IPS-15b (cell line): ENCODE data around the gene ARHGAP26.
"Not testable (repeated sequence)": the region's sequence is repeated elsewhere in the genome, so short reads cannot be mapped to it uniquely, and the experiment has no call there.

ENCODE experiments used
- H3K27me3 ChIP-seq: one replicate; pipeline ENCODE4 v1.6.1; 2013; ENCODE audit warnings: low read length; ENCODE audit not compliant: control insufficient read depth, insufficient read depth
- H3K36me3 ChIP-seq: one replicate; pipeline ENCODE4 v1.6.1; 2013; ENCODE audit warnings: low read length; ENCODE audit not compliant: control insufficient read depth, insufficient read depth
- H3K4me1 ChIP-seq: one replicate; pipeline ENCODE4 v1.6.1; 2013; ENCODE audit warnings: mild to moderate bottlenecking, low read length; ENCODE audit not compliant: control insufficient read depth, insufficient read depth
- H3K4me3 ChIP-seq: one replicate; pipeline ENCODE4 v1.5.1; 2013; ENCODE audit warnings: low read depth, low read length
- H3K9ac ChIP-seq: one replicate; pipeline ENCODE4 v1.6.1; 2013; ENCODE audit warnings: low read depth, mild to moderate bottlenecking, low read length
- H3K9me3 ChIP-seq: one replicate; pipeline ENCODE4 v1.6.1; 2013; ENCODE audit warnings: mild to moderate bottlenecking, low read length; ENCODE audit not compliant: control insufficient read depth, insufficient read depth

The ARHGAP26 gene

DNA sequence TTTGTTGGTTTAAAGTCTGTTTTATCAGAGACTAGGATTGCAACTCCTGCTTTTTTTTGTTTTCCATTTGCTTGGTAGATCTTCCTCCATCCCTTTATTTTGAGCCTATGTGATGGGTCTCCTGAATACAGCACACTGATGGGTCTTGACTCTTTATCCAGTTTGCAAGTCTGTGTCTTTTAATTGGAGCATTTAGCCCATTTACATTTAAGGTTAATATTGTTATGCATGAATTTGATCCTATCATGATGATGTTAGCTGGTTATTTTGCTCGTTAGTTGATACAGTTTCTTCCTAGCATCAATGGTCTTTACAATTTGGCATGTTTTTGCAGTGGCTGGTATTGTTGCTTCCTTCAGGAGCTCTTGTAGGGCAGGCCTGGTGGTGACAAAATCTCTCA, 219.1 kb downstream of the ARHGAP26 start:
- not testable (repeated sequence) for H3K27me3 ChIP-seq, H3K36me3 ChIP-seq, H3K9me3 ChIP-seq, H3K4me3 ChIP-seq, H3K4me1 ChIP-seq, H3K9ac ChIP-seq

DNA sequence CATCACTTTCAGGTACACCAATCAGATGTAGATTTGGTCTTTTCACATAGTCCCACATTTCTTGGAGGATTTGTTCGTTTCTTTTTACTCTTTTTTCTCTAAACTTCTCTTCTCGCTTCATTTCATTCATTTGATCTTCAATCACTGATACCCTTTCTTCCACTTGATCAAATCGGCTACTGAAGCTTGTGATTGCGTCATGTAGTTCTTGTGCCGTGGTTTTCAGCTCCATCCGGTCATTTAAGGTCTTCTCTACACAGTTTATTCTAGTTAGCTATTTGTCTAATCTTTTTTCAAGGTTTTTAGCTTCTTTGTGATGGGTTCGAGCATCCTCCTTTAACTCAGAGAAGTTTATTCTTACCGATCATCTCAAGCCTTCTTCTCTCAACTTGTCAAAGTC, 219.9 kb downstream of the ARHGAP26 start:
- not testable (repeated sequence) for H3K27me3 ChIP-seq, H3K9ac ChIP-seq, H3K4me3 ChIP-seq

DNA sequence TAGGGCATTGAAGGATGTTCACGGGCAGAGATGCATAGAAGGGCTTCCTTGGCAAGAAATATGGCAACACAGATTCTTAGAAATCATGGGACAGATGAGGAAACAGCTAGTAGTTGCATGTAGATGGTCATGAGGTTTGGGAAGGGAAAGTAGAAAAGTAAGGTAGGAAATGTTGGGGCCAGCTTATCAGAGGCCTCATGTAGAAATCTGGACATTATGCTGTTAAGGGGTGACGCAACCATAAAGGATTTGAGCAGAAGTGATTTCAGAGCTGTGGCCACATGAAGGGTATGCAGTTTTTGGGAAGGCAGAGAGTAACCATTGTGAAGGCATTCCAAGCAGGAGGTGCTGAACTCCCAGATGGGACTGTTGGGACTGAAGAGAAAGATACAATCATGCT, 224.0 kb downstream of the ARHGAP26 start:
- no peaks in the 10 kb centered on the region for H3K27me3 ChIP-seq
- H3K4me3 ChIP-seq = no peak overlapping the region
- H3K9me3 ChIP-seq = no peaks in the 10 kb centered on the region
- no peaks in the 10 kb centered on the region for H3K4me1 ChIP-seq
- H3K9ac ChIP-seq = no peak overlapping the region
- no peaks in the 10 kb centered on the region for H3K36me3 ChIP-seq

More for the DNA sequence above, 219.9 kb downstream of the ARHGAP26 start:
- not testable (repeated sequence) for H3K36me3 ChIP-seq, H3K9me3 ChIP-seq, H3K4me1 ChIP-seq

DNA sequence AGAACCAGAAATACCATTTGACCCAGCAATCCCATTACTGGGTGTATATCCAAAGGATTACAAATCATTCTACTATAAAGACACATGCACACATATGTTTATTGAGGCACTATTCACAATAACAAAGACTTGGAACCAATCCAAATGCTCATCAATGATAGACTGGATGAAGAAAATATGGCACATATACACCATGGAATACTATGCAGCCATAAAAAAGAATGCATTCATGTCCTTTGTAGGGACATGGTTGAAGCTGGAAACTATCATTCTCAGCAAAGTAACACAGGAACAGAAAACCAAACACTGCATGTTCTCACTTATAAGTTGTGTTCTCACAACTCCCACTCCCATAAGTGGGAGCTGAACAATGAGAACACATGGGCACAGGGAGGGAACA, 225.4 kb downstream of the ARHGAP26 start:
- H3K4me1 ChIP-seq, H3K9me3 ChIP-seq, H3K36me3 ChIP-seq, H3K9ac ChIP-seq, H3K27me3 ChIP-seq, H3K4me3 ChIP-seq: not testable (repeated sequence)

DNA sequence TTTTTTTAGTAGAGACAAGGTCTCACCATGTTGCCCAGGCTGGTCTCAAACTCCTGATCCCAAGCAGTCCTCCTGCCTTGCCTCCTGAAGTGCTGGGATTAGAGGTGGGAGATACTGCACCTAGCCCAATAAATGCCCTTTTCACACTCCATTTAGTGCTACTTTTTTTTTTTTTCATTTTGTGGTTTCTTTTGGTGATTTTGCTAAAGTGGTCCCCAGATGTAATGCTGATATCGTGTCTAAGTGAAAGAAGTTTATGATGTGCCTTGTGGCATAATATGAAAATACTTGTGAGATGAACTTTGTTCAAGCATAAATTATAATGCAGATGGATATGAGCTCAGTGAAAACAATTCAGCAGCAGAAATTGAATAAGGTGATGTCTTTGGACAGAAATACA, 227.4 kb downstream of the ARHGAP26 start:
- no peak overlapping the region for H3K4me3 ChIP-seq

DNA sequence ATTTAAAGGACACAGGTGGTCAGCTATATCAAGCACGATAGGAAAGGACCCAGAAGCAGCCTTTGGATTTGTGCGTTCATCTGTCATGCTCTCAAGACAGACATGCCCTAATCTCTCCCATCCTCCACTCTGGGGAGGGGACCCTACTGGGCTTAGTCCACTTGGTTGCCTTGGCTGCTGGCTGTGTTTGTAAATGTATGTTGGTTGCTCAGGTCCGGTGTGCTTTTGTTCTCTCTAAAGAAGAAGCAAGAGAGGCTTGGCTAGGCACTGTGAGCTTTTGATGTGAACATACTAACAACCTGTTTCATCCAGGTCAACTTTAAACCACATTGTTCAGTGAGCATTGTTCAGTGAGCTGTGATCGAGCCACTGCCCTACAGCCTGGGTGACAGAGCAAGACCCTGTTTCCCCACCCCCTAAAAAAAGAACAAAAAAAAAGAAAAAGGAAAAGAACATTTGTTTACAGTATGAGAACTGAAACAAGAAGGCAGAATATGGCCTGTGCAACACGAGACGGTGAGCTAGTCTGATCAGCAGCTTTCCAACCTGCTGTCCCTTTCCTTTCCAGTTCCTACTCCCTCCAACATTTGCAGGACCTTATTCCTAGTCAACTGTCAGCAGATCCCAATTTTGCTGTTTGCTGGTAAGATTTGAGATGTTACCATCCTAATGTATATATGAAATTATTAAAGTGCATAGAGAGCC, 228.3 kb downstream of the ARHGAP26 start:
- H3K4me3 ChIP-seq = no peak overlapping the region
- no peaks in the 10 kb centered on the region for H3K9me3 ChIP-seq
- peaks cover 6% of the 10 kb centered on the region for H3K4me1 ChIP-seq
- no peaks in the 10 kb centered on the region for H3K36me3 ChIP-seq
- no peaks in the 10 kb centered on the region for H3K27me3 ChIP-seq
- H3K9ac ChIP-seq = no peak overlapping the region

More for the DNA sequence above, 227.4 kb downstream of the ARHGAP26 start:
- no peaks in the 10 kb centered on the region for H3K36me3 ChIP-seq
- no peak overlapping the region for H3K9ac ChIP-seq
- H3K4me1 ChIP-seq = peaks cover 3% of the 10 kb centered on the region
- no peaks in the 10 kb centered on the region for H3K9me3 ChIP-seq
- no peaks in the 10 kb centered on the region for H3K27me3 ChIP-seq

DNA sequence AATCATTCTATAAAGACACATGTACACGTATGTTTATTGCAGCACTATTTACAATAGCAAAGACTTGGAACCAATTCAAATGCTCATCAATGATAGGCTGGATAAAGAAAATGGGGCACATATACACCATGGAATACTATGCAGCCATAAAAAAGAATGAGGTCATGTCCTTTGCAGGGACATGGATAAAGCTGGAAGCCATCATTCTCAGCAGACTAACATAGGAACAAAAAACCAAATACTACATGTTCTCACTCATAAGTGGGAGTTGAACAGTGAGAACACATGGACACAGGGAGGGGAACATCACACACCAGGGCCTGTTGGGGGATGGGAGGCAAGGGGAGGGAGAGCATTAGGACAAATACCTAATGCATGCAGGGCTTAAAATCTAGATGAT, 230.4 kb downstream of the ARHGAP26 start:
- H3K27me3 ChIP-seq, H3K36me3 ChIP-seq, H3K4me1 ChIP-seq, H3K4me3 ChIP-seq, H3K9me3 ChIP-seq, H3K9ac ChIP-seq: not testable (repeated sequence)

DNA sequence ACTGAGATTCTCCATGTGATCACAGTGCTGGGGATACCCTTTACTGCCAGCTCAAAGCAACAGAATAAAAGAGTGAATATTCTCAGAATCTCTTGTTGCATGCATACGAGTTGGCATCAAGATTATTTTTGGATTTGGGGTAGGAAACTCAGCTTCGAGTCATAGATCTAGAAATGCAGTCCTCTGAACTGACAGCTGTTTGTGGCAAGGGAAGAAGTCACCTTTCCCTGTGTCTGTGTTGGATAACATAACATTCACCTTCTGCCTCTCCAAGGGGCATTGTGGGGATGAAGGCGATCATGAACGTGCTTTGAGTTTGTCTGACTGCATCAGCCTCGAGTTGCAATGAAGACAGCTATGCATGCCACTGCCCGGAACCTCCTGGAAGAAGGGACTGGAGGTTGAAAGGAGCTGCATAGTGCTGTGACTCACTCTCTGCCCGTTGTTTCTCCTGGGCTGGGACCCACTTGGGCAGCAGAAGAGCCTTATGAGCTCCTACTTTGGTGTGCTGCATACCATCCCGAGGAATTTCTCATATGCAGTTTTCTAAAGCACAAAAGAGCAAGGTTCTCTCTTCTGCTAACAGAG, 231.7 kb downstream of the ARHGAP26 start:
- H3K9ac ChIP-seq = no peak overlapping the region
- no peaks in the 10 kb centered on the region for H3K9me3 ChIP-seq
- H3K36me3 ChIP-seq = no peaks in the 10 kb centered on the region
- H3K27me3 ChIP-seq = no peaks in the 10 kb centered on the region
- peaks cover 6% of the 10 kb centered on the region for H3K4me1 ChIP-seq
- no peak overlapping the region for H3K4me3 ChIP-seq

DNA sequence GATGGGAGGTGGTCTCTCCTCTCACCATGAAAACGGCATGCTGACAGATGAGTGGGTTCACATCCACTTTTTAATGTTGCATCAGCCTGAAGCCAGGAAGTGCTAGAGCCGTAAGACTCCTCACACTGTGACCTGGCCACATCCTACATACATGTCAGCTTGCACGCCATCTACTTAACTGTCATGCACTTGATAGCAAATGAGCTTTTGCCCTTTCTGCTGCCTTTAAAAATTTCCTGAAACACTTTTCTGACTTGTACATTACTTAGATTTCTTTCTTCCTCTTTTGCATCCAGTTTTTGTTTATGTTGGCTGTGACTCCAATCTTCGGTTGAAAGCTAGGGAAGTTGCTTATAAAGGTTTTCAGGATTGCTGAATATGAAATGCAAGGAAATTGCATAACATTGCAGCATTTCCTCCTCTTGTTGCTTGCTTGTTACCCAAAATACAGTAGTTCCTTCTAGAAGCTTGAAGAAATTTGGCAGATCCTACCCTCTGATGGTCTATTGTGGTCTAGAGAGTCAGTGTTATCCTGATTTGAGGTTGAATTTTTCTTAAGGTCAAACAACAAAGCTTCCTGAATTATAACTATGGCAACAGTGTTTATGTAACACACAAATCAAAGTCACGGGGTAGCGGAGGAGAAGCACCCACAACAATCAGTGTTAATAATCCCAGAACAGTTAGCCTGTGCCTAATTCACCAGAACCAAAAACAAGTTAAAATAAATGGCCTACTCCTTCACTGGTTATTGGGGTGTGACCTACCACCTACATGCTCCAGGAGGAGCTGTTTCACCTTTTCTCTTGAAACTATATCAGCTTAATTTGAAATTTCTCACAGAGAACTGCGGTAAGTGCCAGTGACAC, 232.5 kb downstream of the ARHGAP26 start:
- H3K4me1 ChIP-seq = peaks cover 6% of the 10 kb centered on the region
- no peak overlapping the region for H3K4me3 ChIP-seq
- H3K27me3 ChIP-seq = no peaks in the 10 kb centered on the region
- no peak overlapping the region for H3K9ac ChIP-seq
- H3K9me3 ChIP-seq = no peaks in the 10 kb centered on the region
- no peaks in the 10 kb centered on the region for H3K36me3 ChIP-seq

DNA sequence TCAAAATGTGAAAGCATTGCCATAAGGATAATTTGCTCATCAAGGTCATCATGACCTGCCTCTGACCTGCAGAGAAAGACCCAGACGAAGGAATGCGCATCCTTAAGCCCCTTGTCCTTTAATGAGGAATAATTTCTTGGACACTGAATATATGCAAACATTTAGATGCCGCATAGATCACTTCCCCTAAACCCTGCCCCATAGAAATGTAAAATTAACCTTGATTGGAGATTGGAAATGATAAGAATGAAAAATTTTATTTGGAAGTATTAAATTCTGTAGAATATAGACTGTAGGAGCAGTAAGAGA, 233.1 kb downstream of the ARHGAP26 start:
- Histone ChIP-seq H3K9ac (no peak overlapping the region), H3K4me1 (peaks cover 6% of the 10 kb centered on the region), H3K27me3 (no peaks in the 10 kb centered on the region), H3K36me3 (no peaks in the 10 kb centered on the region), H3K9me3 (no peaks in the 10 kb centered on the region), H3K4me3 (no peak overlapping the region)

DNA sequence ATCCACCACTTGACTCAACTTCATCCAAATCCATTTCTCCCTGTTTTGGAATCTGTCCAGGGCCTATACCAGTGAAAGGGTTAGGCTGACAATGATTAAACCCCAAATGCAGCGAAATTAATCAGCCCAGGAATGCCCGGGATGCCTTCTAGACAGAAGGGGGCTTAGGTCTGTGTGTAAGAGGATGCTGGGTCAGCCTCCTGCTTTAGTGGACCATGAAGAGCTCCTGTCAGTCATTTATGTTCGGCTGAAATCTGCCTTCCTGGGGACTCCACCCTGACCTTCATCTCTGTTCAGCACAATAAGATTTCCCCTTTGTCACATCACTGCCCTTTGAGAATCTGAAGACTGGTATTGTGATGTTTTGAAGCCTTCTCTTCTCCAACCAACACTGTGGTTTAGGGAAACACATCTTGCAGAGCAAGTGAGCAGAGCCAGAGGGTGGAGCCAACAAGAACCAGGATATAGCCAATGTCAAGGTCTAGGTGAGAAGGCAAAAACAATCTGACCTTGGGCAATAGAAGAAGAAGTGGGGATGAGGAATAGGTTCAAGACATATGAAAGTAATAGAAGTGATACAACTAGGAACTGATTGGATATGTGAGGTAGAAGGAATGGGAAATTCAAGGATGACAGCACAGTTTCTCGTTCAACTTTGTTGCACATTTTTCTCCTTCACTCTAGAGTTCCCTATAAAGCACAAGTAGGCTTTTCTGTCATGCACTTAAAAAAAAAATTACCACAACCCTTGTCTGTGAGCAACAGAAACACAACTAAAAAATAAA, 234.4 kb downstream of the ARHGAP26 start:
- Histone ChIP-seq H3K36me3 (no peaks in the 10 kb centered on the region), H3K4me3 (no peak overlapping the region), H3K4me1 (peaks cover 6% of the 10 kb centered on the region), H3K9ac (no peak overlapping the region), H3K9me3 (no peaks in the 10 kb centered on the region), H3K27me3 (no peaks in the 10 kb centered on the region)
